Effector memory CD8-positive, alpha-beta T cell (primary cell): Measurements from ENCODE around the gene FAM193A.
A peak's percentile ranks its signal among the peaks of the same experiment; 100 is the strongest.
"Not testable (repeated sequence)": the region's sequence is repeated elsewhere in the genome, so short reads cannot be mapped to it uniquely, and the experiment has no call there.

ENCODE experiments used
- ATAC-seq: fragments of 150-1000 bp; cut with Tn5 transposase; replicated peaks from 2 replicates; pipeline ENCODE4 v1.10.0; 2021; ENCODE audit warnings: mild to moderate bottlenecking, moderate library complexity
- DNase-seq, 3 experiments: peaks; one replicate each; pipeline ENCODE4 v3.0.0; 2021
- H3K27ac Mint-ChIP-seq, 2 donors: one replicate each; pipeline ENCODE4 v1.8.0; 2022; ENCODE audit warnings: mild to moderate bottlenecking in 2 of 2, mixed read lengths in 2 of 2, moderate library complexity in 2 of 2
- H3K27me3 Mint-ChIP-seq, 2 donors: one replicate each; pipeline ENCODE4 v1.8.0; 2022; ENCODE audit warnings: mixed read lengths in 2 of 2
- H3K36me3 Mint-ChIP-seq: one replicate; pipeline ENCODE4 v1.8.0; 2022; ENCODE audit warnings: mild to moderate bottlenecking, moderate library complexity, mixed read lengths; ENCODE audit not compliant: insufficient read depth
- H3K4me1 Mint-ChIP-seq, 2 donors: one replicate each; pipeline ENCODE4 v1.8.0; 2022; ENCODE audit warnings: low read depth in 2 of 2, mixed read lengths in 2 of 2
- H3K4me3 Mint-ChIP-seq, 2 donors: one replicate each; pipeline ENCODE4 v1.8.0; 2022; ENCODE audit warnings: mild to moderate bottlenecking in 2 of 2, mixed read lengths in 2 of 2, moderate library complexity in 2 of 2
- H3K9me3 Mint-ChIP-seq, 2 donors: one replicate each; pipeline ENCODE4 v1.8.0; 2022; ENCODE audit warnings: mixed read lengths in 2 of 2

FAM193A gene

DNA sequence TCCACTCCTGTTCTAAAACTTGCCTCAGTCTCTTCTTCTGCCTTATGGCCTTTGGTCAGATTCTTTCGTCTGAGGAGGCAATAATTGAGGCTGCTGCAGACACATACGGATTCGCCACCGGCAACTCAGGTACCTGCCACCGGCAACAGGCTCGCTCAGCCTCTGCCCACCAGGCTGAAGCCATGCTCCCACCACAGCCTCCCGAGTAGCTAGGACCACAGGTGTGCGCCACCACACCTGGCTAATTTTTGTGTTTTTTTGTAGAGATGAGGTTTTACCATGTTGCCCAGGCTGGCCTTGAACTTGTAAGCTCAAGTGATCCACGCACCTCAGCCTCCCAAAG, 193.1 kb downstream of the FAM193A start:
- no peak for DNase-seq
- Mint-ChIP-seq H3K9me3 (no peaks in the 10 kb centered on the region), H3K36me3 (peaks cover 23% of the 10 kb centered on the region), H3K27me3 (no peaks in the 10 kb centered on the region), H3K4me3 (no peak overlapping the region), H3K27ac (peak overlapping the region in 1 of 2 donors; percentile 15), H3K4me1 (peaks cover 5 to 8% of the 10 kb centered on the region in 2 donors)
- no peak for ATAC-seq

DNA sequence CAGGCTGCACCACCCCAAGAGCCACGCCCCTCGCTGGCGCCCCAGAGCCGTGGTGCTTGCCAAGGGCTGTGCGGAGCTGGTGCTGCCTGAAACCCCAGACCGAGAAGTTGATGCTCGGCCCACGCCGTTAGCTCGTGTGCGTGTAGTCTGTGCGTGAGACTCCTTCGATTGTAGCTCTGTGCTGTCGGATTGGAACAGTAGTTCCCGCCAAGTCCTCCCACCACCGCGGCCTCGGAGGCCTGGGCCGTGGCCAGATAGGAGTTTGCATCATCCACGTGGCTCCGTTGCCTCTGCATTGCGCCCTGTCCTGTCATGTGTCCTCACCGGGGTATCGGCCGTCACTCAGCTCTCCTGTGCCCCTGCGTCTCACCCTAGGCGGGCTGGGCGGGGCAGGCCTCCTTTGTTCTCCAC, 195.5 kb downstream of the FAM193A start:
- DNase-seq (no peak), ATAC-seq (no peak)
- Mint-ChIP-seq H3K27me3 (no peaks in the 10 kb centered on the region), H3K27ac (no peak overlapping the region), H3K4me3 (no peak overlapping the region), H3K4me1 (peaks cover 5 to 10% of the 10 kb centered on the region in 2 donors), H3K36me3 (peaks cover 18% of the 10 kb centered on the region), H3K9me3 (no peaks in the 10 kb centered on the region)

DNA sequence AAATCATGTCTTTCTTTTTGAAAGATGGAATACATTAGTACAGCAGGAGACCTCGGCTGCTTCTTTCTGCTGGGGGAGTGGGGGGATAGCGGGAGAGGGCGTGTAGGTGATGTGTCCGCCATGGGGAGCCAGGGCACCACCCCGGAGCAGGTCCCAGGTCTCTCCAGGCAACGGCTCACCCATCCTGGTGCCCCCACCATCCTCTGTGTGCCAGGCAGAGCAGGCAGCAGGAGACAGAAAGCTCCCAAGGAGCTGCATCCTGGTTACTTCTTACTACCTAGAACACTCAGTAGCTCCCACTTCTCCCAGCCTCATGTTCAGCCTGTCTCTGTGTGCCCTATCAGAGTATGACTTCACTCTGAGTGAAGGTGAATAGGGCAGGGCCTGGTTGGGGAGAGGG, 196.1 kb downstream of the FAM193A start:
- H3K27ac Mint-ChIP-seq = peak overlapping the region in 1 of 2 donors; percentile 77
- peaks cover 5 to 10% of the 10 kb centered on the region in 2 donors for H3K4me1 Mint-ChIP-seq
- H3K27me3 Mint-ChIP-seq = no peaks in the 10 kb centered on the region
- H3K4me3 Mint-ChIP-seq = no peak overlapping the region
- H3K36me3 Mint-ChIP-seq = peaks cover 18% of the 10 kb centered on the region
- H3K9me3 Mint-ChIP-seq = no peaks in the 10 kb centered on the region
- ATAC-seq (no peak), DNase-seq (no peak)

DNA sequence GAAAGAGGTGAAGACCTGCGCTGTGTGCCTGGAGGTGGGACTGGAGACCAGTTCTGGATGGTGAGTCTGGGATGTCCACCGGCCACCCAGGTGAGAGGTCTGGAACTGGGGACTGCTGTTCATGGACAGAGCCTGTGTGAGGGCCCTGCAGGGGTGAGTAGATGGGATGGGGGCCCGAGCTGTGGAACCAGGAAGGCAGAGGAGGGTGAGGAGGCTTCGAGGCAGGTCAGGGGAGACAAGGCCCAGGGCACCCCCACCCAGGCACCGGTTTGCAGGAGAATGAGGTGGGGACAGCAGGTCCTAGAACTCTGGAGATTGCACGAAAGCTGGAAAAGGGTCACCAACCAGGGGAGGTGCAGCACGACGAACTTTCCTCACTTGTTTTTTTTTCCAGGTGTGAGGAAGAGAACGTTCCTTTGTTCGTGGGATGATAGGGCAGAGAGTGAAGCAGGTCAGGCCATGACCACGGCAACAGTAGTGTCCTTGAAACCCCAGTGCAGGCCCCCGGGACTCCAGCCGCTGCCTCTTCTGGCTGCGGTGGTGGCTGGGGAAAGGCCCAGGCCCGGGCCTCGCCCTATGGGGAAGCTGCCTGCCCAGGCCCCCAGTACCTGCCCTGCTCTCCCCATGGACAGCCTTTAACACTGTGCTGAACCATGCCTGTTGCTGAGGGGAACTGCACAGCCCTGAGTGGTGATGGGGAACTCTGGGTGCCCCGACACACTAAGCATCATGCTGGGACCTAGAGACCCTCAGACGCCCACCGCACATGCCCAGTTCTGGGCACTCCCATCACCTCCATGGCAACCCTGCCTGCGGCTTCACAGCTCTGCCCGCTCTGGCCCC, 196.8 kb downstream of the FAM193A start:
- H3K27me3 Mint-ChIP-seq = no peaks in the 10 kb centered on the region
- H3K4me1 Mint-ChIP-seq = peaks cover 5 to 10% of the 10 kb centered on the region in 2 donors
- ATAC-seq (no peak), DNase-seq (no peak)
- H3K27ac Mint-ChIP-seq = peak overlapping the region in 1 of 2 donors; percentile 77
- H3K9me3 Mint-ChIP-seq = peaks cover 0 to 1% of the 10 kb centered on the region in 2 donors
- peaks cover 18% of the 10 kb centered on the region for H3K36me3 Mint-ChIP-seq
- H3K4me3 Mint-ChIP-seq = no peak overlapping the region

DNA sequence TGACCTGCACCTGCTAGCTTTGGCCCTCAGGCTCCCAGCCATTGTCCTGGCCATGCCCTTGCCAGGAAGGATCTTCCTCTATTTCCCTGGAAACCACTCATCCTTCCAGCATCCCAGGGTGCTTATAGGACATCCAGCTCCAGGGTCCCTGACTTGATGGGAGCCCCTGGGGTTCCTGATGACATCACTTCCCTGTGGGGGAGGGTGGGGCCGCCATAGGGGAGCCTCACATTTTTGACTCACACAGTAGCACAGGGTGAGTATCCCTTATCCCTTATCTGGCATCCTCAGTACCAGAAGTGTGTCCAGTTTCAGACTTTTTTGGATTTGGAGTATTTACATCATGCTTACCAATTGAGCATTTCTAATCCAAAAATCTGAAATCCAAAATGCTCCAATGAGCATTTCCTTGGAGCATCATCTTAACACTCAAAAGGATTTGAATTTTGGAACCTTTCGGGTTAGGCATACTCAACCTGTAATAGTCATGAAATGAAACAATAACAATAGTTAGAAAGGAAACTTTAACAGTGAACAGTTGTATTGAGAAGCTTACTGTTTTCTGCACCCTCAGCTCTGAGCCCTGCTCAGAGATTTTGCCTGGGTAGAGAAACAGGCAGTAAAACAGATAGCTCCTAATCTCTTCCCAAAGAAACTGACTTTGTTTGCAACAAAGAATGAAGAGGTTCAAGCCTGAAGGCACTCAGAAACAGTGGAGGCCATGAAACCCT, 197.6 kb downstream of the FAM193A start:
- Mint-ChIP-seq H3K9me3 (peaks cover 0 to 6% of the 10 kb centered on the region in 2 donors), H3K36me3 (peaks cover 21% of the 10 kb centered on the region), H3K4me1 (peaks cover 5 to 13% of the 10 kb centered on the region in 2 donors), H3K27ac (peak overlapping the region; percentile 7 to 38), H3K27me3 (no peaks in the 10 kb centered on the region), H3K4me3 (no peak overlapping the region)
- ATAC-seq (no peak), DNase-seq (no peak)

DNA sequence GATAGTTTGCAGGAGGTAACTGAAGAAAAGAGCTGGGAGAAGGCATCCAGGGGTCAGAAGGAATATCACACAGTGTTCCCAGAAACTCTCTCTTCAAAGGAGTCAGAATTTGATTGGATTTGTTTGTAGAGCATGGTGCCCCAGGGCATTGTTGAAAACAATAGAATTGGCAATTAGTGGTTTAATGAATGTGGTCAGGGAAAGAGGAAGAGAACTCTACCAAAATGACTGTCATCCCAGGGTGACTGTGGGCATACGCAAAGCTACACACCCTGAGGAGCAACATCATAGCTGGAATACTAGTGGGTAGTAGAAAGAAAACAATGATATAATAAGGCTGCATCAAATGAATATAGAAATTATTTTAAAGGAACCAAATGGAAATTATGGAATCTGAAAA, 198.2 kb downstream of the FAM193A start:
- Mint-ChIP-seq H3K27me3 (no peaks in the 10 kb centered on the region), H3K27ac (peak overlapping the region; percentile 7 to 38), H3K36me3 (peaks cover 21% of the 10 kb centered on the region), H3K4me3 (no peak overlapping the region), H3K4me1 (peaks cover 5 to 12% of the 10 kb centered on the region in 2 donors), H3K9me3 (peaks cover 0 to 6% of the 10 kb centered on the region in 2 donors)
- DNase-seq (no peak), ATAC-seq (no peak)

DNA sequence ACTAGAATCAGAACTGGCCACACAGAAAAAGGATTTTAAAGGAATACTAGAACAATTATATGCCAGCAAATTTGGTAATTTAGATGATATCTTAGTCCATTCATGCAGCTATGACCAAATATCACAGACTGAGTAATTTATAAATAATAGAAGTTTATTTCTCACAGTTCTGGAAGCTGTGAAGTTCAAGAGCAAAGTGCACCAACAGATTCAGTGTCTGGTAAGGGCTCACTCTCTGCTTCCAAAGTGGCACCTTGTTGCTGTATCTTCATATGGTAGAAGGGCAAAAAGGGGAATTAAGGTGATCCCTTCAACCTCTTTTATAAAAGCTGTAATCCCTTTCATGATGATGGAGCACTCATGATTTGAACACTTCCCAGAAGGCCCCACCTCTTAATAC, 199.4 kb downstream of the FAM193A start:
- H3K36me3 Mint-ChIP-seq = peaks cover 21% of the 10 kb centered on the region
- no peak for DNase-seq

DNA sequence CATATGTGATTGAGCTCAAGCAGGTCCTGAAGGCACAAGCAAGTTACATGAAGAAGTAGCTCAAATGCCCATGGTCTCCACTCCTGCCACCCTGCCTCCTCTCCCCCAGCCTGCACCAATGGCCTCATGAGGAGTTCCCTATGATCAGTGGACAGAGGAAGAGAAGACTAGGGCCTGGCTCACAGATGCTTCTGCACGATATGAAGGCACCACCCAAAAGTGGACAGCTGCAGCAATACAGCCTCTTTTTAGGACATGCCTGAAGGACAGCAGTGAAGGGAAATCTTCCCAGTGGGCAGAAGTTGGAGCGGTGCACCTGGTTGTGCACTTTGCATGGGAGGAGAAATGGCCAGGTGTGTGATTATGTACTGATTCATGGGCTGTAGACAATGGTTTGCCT, 201.8 kb downstream of the FAM193A start:
- H3K27me3 Mint-ChIP-seq, H3K9me3 Mint-ChIP-seq, ATAC-seq, H3K4me3 Mint-ChIP-seq, DNase-seq, H3K4me1 Mint-ChIP-seq: not testable (repeated sequence)
- H3K36me3 Mint-ChIP-seq = peaks cover 21% of the 10 kb centered on the region
- peak overlapping the region in 1 of 2 donors; percentile 89 for H3K27ac Mint-ChIP-seq

More for the DNA sequence above, 199.4 kb downstream of the FAM193A start:
- Mint-ChIP-seq H3K4me3 (no peak overlapping the region), H3K4me1 (peaks cover 5 to 15% of the 10 kb centered on the region in 2 donors), H3K27ac (peak overlapping the region in 1 of 2 donors; percentile 80), H3K9me3 (peaks cover 0 to 6% of the 10 kb centered on the region in 2 donors), H3K27me3 (no peaks in the 10 kb centered on the region)
- no peak for ATAC-seq

DNA sequence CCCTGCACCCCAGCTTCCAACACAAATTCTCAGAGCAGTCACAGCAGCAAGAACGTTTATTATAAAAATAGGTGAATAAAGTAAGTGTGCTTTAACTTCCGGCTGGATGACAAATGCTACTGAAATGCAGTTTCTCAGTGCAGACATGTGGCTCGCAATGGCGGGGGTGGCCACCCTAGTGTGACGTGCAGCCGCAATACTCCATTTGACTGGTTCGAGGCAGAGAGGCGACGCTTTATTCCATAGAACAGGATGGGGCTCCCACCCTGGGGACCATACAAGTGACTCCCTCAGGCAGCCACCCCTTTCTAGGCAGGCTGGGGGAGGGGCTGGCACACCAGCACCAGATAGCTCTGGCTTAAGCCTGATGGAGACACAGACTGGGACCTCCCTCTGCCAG, 205.2 kb downstream of the FAM193A start:
- H3K27ac Mint-ChIP-seq = peak overlapping the region; percentile 48 to 76
- H3K27me3 Mint-ChIP-seq = no peaks in the 10 kb centered on the region
- no peak overlapping the region for H3K4me3 Mint-ChIP-seq
- H3K9me3 Mint-ChIP-seq = peaks cover 0 to 6% of the 10 kb centered on the region in 2 donors
- peaks cover 44% of the 10 kb centered on the region for H3K36me3 Mint-ChIP-seq
- ATAC-seq (no peak), DNase-seq (no peak)
- peaks cover 14 to 19% of the 10 kb centered on the region in 2 donors for H3K4me1 Mint-ChIP-seq

DNA sequence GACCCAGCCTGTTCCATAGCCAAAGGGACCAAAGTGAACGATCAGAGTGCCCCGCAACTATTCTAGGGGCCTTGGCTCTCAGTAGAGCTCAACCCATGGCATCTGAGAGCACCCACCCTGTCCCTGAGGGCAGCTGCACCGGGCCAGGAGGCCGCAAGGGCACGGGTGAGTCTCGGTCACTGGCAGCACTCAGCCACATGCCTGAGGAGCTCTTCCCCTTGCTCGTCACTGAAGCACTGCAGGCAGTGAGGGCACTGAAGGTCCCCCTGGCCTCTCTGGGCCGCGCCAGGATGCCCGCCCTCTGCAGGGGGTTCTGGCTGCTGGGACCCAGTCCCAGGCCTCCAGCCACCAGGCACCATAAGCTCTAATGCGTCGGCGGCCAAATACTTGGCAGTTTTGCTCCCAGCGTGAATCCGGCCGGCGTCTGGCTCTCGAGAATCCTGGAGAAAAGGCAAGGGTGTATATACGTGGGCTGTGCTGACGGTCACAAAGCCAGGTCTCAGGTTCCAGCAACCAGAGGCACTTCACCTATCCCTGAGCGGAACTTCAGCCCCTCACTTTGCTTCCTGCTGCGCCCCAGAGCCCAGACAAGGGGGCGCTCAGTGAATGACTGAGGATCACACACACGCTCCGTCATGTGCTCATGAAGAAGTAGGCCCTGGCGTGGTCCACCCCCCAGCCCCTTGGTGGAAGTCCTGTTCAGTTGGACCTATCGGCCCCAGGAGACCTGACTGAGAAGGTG, 205.8 kb downstream of the FAM193A start:
- H3K4me3 Mint-ChIP-seq = no peak overlapping the region
- peaks cover 49% of the 10 kb centered on the region for H3K36me3 Mint-ChIP-seq
- H3K27me3 Mint-ChIP-seq = no peaks in the 10 kb centered on the region
- peak overlapping the region; percentile 71 to 76 for H3K27ac Mint-ChIP-seq
- ATAC-seq (no peak), DNase-seq (no peak)
- peaks cover 19 to 26% of the 10 kb centered on the region in 2 donors for H3K4me1 Mint-ChIP-seq
- H3K9me3 Mint-ChIP-seq = peaks cover 0 to 6% of the 10 kb centered on the region in 2 donors

DNA sequence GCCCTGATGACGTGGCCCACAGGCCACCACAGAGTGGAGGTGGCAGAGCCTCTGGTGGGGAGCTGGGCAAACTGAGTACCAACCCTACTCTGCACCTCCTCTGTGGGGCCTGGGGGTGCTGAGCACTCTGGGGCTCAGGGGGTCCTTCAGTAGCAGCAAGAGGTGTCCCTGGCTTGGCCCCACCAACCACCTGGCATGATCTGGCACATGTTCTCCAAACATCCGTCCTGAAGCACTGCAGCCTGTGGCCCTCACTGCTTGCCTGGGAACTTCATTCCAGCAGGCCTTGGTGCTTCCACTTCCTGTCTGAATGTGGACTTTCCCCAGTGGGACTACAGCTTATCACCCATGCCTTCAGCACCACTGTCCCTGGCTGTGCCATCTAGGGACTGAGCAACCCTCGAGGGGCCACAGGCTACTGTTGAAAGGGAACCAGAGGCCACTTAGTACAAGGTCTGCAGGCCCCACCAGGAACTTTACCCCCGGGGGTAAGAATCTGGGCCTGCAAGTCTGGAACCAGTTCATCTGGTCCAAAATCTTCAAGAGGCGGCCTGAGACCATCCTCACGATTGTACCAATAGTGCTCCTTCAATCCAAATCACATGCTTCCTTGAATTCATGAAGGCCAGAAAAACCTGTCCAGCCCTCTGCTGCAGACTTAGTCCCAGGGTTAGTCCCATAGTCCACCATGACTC, 206.5 kb downstream of the FAM193A start:
- H3K27me3 Mint-ChIP-seq = no peaks in the 10 kb centered on the region
- no peak for DNase-seq
- H3K4me1 Mint-ChIP-seq = peaks cover 26 to 33% of the 10 kb centered on the region in 2 donors
- peaks cover 0 to 6% of the 10 kb centered on the region in 2 donors for H3K9me3 Mint-ChIP-seq
- peak overlapping the region; percentile 71 to 98 for H3K27ac Mint-ChIP-seq
- no peak for ATAC-seq
- H3K4me3 Mint-ChIP-seq = no peak overlapping the region
- peaks cover 56% of the 10 kb centered on the region for H3K36me3 Mint-ChIP-seq

DNA sequence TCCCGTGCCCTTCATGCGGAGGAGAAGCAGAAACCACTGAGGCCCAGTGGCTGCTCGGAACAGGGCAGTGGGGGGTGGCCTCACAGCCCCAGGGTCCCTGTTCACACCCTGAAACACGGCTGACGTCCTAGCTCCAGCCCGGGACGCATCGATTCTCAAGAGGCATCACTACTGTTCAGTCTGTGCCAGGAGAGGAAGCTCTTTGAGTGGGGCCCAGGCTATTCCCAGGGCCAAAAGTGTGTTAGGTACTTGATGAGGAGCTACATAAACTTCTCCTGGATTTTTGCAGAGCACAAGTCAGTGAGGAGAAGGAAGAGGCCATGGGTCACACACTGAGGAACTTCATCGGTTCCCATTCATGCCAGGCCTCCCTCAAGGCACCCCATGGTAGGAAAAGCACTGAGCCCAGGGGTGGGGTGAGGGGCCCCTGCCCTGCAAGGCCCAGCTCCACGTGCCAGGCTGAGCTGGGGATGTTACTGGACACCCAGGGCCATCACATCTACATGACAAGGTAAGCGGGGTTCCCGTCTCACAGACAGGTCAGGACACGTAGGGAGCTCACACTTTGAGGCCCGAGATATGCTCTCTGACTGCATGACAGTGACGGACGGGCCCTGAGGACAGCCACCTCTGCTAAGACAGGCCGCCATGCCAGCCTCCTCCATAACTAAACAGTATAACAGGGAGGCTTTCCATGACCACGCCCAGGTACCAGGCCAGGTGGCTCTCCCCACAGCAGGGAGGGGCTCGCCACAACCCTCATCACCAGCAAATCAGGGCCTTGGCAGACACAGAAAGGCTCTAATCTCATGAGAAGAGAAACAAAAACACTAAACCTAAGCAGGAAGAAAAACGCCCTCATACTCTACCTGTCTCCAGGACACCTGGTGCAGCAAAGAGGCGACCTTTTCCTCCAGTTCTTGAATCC, 207.3 kb downstream of the FAM193A start:
- peaks cover 56% of the 10 kb centered on the region for H3K36me3 Mint-ChIP-seq
- peaks cover 26 to 30% of the 10 kb centered on the region in 2 donors for H3K4me1 Mint-ChIP-seq
- H3K27me3 Mint-ChIP-seq = no peaks in the 10 kb centered on the region
- ATAC-seq (no peak), DNase-seq (no peak)
- H3K9me3 Mint-ChIP-seq = no peaks in the 10 kb centered on the region
- H3K27ac Mint-ChIP-seq = peak overlapping the region; percentile 98
- H3K4me3 Mint-ChIP-seq = no peak overlapping the region
